GM19463 (cell line): Measurements from ENCODE around the gene CD47.

Experiments
- ATAC-seq: cut with Tn5 transposase; IDR thresholded peaks from one replicate; pipeline ENCODE4 v1.9.1; 2021; ENCODE audit warnings: mild to moderate bottlenecking, moderate library complexity; ENCODE audit not compliant: unreplicated experiment

CD47 gene

GRCh38 chr3:108017587-108017986 is 73.2 kb downstream of the CD47 start:
- no peak for ATAC-seq

GRCh38 chr3:108014943-108015342 is 75.9 kb downstream of the CD47 start:
- no peak for ATAC-seq

- no peak for ATAC-seq
Observed at GRCh38 chr3:108013141-108014055, 77.4 kb downstream of the CD47 start.

GRCh38 chr3:108012304-108012703 is 78.5 kb downstream of the CD47 start:
- ATAC-seq: no peak

- no peak for ATAC-seq
Observed at GRCh38 chr3:108011616-108012015, 79.2 kb downstream of the CD47 start.

- no peak for ATAC-seq
Observed at GRCh38 chr3:108008931-108009639, 81.7 kb downstream of the CD47 start.

GRCh38 chr3:108008106-108008505 is 82.7 kb downstream of the CD47 start:
- ATAC-seq: no peak

GRCh38 chr3:108006881-108007331 is 83.9 kb downstream of the CD47 start:
- no peak for ATAC-seq

GRCh38 chr3:108006077-108006771 is 84.6 kb downstream of the CD47 start:
- ATAC-seq: no peak

GRCh38 chr3:108004647-108005046 is 86.2 kb downstream of the CD47 start:
- no peak for ATAC-seq

GRCh38 chr3:108001457-108001856 is 89.4 kb downstream of the CD47 start:
- no peak for ATAC-seq

- no peak for ATAC-seq
Observed at GRCh38 chr3:107999215-107999775, 91.5 kb downstream of the CD47 start.

GRCh38 chr3:107997671-107998070 is 93.2 kb downstream of the CD47 start:
- ATAC-seq: no peak

- no peak for ATAC-seq
Observed at GRCh38 chr3:107995823-107996222, 95.0 kb downstream of the CD47 start.

- no peak for ATAC-seq
Observed at GRCh38 chr3:107994956-107995715, 95.7 kb downstream of the CD47 start.

- ATAC-seq: no peak
Observed at GRCh38 chr3:107994181-107994580, 96.7 kb downstream of the CD47 start.

- no peak for ATAC-seq
Observed at GRCh38 chr3:107993771-107994170, 97.1 kb downstream of the CD47 start.
